LNCAP (cell line): ENCODE measurements around the gene PABPN1L.

Experiments
- CTCF ChIP-seq: fragments of 450-650 bp; IDR thresholded peaks from 2 replicates; pipeline ENCODE4 v1.5.1; 2017; ENCODE audit warnings: mild to moderate bottlenecking

The PABPN1L gene

GRCh38 chr16:88857728-88858339 is 8.6 kb downstream of the PABPN1L start:
- peak; percentile 85 for TF ChIP-seq CTCF

- no peak for TF ChIP-seq CTCF
These were observed 9.4 kb downstream of the PABPN1L start, which contains the start of the genes GALNS and TRAPPC2L for GRCh38 chr16:88856828-88857727. TSS of gene GALNS (minus strand) at chr16:88856947. CDS start at chr16:88856877, 70 bp downstream. TSS of gene TRAPPC2L (plus strand) at chr16:88857127. CDS start at chr16:88857151, 24 bp downstream.

GRCh38 chr16:88856122-88856827 is 10.2 kb downstream of the PABPN1L start:
- no peak for TF ChIP-seq CTCF

- no peak for TF ChIP-seq CTCF
These were observed 10.7 kb downstream of the PABPN1L start for GRCh38 chr16:88855736-88856121.

- TF ChIP-seq CTCF: no peak
These were observed 11.3 kb downstream of the PABPN1L start for GRCh38 chr16:88855176-88855575.

GRCh38 chr16:88854306-88855111 is 12.0 kb downstream of the PABPN1L start:
- no peak for TF ChIP-seq CTCF
